IMR-90 (cell line): ENCODE measurements around the gene CFP.

Source experiments
- CTCF ChIP-seq: conservative IDR thresholded peaks from 2 replicates; pipeline ENCODE4 v1.5.1; 2012; ENCODE audit warnings: mild to moderate bottlenecking, low read depth, low read length, improper control_type of control experiment
- FOS ChIP-seq: fragments of 150-350 bp; IDR thresholded peaks from 2 replicates; pipeline ENCODE4 v1.6.1; 2016; ENCODE audit warnings: low read depth, low read length
- MAFK ChIP-seq: IDR thresholded peaks from 2 replicates; pipeline ENCODE4 v1.6.1; 2012; ENCODE audit warnings: low read depth, low read length, improper control_type of control experiment
- POLR2A ChIP-seq: IDR thresholded peaks from 2 replicates; pipeline ENCODE4 v1.6.1; 2012; ENCODE audit warnings: mild to moderate bottlenecking, low read depth, low read length
- SMC3 ChIP-seq: fragments of 150-350 bp; IDR thresholded peaks from 2 replicates; pipeline ENCODE4 v1.6.1; 2016; ENCODE audit warnings: low read depth, mild to moderate bottlenecking, antibody characterized with exemption, low read length, moderate library complexity

GRCh38 chrX:47644557-47645091 is 14.9 kb upstream of the CFP start:
- peak; percentile 45; the same call in 1 of the 2 replicates for TF ChIP-seq SMC3
- peak; percentile 53 for TF ChIP-seq CTCF
- no peak for TF ChIP-seq MAFK
- TF ChIP-seq POLR2A, result no peak
- TF ChIP-seq FOS, result no peak
